IPS DF 4.7 (cell line): Measurements from ENCODE around the gene LRRC8B.
"Not testable (repeated sequence)": the region's sequence is repeated elsewhere in the genome, so short reads cannot be mapped to it uniquely, and the experiment has no call there.

ENCODE experiments used
- DNase-seq: peaks from one replicate; pipeline ENCODE4 v3.0.0-alpha.2; 2013; ENCODE audit warnings: low spot score; ENCODE audit errors: extremely low read depth

The LRRC8B gene

DNA sequence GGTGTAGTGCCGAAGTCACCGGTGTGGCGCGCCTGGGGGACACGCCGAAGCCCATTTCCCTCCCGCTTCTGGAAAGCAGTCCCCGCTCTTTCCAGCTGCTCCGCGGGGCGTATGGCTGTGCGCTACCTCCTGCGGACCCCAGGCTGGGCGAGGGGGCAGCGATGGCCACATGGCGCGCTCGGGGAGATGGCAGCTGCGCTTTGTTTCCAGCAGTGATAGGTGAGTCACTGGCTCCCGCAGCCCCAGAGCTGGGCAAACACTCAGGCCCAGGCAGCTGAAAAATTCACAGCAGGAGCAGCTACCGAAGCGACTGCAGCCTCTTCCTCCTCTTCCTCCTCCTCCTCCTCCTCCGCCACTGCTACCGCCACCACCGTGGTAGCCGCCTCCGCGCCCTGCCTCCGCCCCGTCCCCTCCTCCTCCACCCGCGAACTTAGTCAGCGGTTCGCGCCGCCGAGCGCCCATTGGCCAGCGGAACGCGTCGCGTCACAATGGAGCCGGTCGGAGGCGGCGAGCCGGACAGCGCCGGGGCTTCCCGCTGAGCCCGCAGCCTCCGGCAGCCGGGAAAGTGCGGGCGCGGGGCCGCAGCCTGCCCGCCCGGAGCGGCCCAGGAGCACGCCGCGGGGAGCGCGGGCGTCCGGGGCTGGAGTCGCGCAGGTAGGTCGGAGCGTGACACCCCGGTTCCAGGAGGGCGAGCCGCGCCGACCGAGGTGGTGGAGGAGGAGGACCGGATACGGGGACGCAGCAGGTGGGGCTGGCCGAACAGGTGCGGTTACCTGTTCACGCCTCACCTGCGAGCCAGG lies at the start of gene LRRC8B:
TSS of gene LRRC8B (plus strand) at position 461 of the 800 bp plus-strand sequence. CDS start 57,822 bp downstream, outside the sequence.
- peak; percentile 53 for DNase-seq

DNA sequence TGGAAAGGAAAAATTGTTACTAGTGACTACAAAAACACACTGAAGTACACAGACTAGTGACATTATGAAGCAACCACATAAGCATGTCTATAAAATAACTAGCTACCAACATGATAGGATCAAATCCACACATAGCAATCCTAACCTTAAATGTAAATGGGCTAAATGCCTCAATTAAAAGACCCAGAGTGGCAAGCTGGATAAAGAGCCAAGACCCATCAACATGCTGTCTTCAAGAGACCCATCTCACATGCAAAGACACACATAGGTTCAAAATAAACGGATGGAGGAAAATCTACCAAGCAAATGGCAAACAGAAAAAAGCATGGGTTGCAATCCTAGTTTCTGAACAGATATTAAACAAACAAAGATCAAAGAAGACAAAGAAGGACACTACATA lies 49.4 kb upstream of the LRRC8B start:
- no peak for DNase-seq

DNA sequence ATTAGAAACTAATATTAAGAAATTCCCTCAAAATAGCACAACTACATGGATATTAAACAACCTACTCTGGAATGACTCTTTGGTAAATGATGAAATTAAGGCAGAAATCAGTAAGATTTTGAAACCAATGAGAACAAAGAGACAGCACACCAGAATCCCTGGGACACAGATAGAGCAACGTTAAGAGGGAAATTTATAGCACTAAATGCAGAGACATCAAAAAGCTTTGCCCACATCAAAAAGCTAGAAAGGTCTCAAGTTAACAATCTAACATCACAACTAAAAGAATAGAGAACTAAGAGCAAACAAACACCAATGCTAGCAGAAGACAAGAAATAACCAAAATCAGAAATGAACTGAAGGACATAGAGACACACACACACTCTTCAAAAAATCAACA lies 48.6 kb upstream of the LRRC8B start:
- DNase-seq, result no peak

DNA sequence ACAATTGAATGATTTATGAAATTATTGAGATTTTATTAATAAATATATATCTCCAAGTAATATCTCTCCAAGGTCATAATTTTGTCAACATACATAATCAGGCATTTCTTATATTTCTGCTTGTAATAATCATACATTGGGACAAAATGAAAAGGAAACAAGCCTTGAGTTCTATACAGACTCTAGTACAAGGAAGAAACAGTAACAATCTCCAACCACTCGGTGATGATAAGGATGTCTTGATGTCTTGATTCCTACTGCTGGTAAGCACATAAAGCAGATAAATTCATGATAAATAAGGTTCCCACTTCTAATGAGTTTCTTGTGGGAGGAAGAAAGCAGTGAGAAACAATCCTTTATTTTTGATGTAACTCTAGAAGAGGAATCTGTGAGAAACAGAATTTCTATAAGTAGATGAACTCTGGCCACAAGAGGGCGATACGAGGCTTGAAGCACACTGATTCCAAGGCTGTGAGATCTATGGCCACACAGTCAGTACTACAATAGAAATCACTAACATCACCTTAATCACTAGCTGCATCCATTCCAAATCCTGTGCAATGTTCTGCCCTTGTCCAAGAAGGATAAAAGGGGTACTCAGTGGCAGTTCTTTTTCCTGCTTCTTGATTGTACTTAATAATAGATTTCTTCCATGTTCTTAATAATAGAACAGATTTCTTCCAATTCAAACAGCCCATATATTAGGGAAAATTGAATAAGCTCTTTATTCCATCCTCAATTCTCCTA lies 41.4 kb upstream of the LRRC8B start:
- DNase-seq, result peak; percentile 49

DNA sequence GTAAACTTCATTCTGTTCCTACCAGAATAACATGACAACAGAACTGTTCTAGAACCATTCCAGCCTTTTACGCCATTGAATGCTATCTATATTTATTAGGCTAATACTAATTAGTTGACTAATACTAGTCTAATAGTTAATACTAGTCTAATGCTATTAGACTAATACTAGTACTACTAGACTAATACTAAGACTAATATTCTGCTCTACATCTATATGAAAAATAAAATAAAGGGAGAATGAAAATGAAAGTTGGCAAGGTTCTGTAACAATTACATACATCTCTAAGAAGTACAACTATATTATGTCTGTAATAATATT lies 40.9 kb upstream of the LRRC8B start:
- no peak for DNase-seq

DNA sequence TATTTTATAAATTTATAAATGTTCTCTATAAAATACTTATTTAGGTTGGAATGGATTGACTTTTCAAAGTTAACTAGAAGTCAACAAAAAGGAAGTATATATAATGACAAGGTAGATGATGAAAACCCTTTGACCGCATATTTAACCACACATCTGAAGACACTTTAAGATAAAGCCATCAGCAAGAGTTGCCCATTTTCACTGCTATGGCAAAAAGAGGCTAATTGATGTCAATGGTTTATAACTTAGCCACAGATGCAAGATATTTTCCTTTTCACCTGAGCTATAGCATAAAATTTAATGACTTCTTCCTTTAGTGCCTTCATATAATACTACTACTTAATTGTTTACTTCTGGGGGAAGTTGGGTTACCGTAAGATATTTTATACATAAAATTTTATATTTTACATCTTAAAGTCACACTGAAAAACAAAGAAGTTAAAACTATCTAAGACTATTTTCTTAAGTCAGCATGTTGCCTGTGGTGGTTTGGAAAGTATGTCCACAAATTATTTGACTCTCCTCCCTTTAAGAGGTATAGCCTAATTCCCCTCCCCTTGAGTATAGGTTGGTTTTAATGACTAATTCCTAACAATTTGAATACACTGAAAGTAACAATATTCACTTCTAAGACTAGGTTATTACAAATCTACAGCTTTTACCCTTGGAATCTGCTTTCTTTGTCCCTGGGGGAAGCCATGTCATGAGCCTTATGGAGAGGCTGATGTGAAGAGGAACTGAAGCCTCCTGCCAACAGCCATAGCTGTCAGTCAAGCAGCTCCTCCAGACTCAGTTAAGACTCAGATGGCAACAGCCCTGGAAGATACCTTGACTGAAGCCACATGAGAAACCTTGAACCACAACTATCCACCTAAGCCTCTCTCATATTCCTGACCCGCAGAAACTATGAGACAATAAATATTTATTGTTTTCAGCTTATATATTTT lies 40.3 kb upstream of the LRRC8B start:
- no peak for DNase-seq

DNA sequence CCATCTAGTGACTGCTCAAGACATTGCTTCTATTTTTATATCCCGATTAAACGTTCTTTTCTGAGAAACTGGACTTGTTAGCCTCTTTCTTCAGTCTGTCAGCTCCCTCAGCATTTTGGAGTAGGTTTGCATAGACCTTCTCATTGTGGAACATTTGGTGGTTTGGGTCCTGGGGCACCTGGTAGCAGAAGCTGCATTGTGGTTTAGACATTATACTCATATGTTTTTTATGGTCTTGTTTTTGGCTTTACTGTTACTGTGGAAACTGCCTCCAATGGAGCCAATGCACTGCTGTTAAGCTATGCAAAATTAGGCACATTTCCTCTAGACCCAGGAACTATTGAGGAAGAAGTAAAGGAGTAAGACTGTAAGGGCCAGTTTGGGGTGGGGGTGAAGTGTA lies 36.7 kb upstream of the LRRC8B start:
- DNase-seq, result no peak

DNA sequence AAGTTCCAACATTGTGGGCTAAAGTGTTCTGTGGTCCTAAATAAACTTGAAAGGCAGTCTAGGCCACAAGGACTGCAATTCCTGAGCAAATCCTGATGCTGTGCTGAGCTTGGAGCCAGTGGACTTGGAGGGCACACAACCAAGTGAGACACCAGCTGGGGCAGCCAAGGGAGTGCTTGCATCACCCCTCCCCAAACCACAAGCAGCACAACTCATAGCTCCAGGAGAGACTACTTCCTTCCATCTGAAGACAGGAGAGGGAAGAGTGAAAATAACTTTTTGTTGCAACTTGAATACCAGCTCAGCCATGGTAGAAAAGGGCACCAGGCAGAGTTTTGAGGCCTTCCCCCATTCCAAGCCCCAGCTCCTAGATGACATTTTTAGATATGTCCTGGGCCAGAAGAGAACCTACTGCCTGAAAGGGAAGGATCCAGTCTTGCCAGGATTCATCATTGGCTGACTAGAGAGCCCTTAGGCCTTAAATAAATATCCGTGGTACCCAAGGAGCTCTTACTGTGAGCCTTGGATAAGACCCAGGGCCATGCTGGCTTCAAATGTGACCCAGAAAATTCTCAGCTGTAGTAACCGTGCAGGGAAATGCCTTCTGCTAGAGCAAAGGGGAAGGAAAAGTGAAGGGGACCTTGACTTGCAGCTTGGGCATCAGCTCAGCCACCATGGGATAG lies 35.4 kb upstream of the LRRC8B start:
- no peak for DNase-seq

DNA sequence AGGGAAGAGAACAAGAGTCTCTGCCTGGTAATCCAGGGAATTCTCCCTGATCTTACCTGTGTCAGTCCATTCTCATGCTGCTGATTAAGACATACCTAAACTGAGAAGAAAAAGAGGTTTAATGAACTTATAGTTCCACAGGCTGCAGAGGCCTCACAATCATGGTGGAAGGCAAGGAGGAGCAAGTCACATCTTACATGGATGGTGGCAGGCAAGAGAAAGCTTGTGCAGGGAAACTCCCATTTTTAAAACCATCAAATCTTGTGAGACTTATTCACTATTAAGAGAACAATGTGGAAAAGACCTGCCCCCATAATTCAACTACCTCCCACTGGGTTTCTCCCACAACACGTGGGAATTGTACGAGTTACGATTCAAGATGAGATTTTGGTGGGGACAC lies 34.2 kb upstream of the LRRC8B start:
- DNase-seq, result no peak

DNA sequence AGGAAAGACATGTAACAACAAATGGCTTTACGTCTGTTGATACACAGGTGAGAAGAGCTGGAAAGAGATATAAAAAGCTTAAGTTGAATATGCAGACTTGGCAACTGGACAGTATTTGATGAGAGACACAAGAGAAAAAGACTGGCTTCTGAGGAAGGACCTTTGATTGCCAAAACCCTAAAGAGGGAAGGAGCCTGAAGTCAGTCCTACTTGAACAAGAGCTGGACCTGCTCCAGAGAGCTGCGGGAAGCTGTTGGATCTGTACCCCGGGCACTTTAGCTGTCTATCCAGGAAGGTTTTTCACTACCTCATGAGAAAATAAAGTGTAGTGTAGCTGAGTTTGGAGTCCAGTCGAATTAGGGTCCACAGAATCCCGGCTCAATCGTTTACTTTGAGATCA lies 25.3 kb upstream of the LRRC8B start:
- DNase-seq, result no peak

DNA sequence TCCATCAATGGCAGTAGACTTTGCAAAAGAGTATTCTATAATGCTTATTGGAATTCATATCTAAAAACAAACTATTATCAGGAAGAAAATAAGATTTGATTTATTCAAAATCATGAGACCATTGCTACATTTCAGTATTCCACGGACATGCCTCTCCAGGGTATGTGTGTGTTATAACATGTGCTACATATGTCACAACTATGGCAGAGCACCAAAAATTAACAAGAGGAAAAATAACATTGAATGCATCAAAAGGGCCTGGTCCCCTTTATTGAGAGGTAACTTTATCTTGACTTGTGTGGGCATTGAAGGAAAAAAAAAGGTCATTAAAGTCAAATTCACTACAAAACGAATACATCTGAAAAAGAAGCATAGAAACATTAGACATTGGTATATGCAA lies 22.6 kb upstream of the LRRC8B start:
- no peak for DNase-seq

DNA sequence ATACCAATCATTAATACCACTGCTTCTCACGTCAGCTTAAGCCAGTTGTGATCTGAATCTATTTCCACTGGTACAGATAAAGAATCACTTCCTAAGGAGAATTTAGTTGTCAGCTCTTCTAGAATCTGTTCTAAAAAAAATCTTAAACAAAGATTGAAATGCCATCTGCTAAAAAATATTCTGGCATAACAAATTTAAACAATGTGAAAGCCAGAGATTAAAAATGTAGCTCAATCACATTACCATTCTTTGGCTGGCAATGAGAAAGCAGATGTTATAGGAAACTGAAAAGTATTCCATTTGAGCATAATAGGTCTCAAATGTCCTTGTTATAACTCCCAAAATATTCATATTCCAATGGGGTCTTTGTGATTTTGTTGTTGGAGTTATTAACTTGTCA lies 21.7 kb upstream of the LRRC8B start:
- no peak for DNase-seq

DNA sequence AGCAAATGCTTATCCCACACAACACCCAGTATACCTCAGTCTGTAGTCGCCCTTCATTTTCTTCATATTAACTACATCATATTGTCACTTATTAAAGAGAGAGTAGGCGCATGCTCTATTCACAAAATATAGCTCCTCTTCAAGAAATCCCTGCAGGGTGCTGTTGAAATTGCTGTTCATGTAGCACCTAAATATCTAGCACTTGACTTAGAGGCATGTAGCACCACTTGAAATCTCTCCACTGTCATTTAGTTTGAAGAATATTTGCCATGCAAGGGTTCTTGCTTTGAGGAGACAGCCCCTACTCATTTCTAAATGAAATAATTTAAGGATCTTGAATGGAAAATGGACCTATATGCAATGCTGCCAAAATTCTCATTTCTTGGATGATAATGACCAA lies 20.9 kb upstream of the LRRC8B start:
- no peak for DNase-seq

DNA sequence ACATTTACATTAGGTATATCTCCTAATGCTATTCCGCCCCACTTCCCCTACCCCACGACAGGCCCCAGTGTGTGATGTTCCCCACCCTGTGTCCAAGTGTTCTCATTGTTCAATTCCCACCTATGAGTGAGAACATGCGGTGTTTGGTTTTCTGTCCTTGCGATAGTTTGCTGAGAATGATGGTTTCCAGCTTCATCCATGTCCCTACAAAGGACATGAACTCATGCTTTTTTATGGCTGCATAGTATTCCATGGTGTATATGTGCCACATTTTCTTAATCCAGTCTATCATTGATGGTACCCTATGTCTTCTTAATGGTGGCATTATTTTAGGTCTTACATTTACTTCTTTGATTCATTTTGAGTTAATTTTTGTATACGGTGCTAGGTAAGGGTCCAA lies 14.6 kb upstream of the LRRC8B start:
- DNase-seq, result not testable (repeated sequence)

DNA sequence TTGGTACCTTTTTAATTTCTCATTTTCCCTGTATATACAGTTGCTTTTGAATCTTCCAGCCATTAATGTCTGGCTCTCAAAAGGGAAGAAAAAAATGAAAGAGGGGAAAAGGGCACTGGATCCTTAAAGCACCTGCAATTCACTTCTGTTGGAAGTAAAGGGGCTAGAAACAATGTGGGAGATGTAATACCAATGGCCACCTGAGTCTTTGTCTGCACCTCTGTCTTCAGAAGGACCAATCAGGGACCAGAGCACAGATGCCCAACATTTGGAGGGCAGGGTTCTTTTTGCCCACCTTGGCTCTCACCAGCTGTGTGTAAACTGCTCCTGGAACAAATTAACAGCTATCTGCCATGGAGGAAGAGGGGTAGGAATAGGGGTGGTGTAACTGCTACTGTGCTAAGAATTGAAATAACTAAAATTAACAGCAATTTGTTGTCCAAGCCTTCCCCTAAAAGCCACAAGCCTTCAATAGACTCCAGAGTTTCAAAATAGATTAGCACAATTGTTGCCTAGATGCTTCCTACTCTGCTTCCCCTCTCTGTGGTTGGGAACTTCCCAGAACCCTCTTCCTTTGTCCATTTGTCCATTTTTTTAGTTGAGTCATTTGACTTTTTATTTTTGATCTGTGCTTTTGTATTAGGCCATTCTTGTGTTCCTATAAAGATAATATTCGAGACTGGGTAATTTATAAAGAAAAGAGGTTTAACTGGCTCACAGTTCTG lies 11.5 kb upstream of the LRRC8B start:
- no peak for DNase-seq

DNA sequence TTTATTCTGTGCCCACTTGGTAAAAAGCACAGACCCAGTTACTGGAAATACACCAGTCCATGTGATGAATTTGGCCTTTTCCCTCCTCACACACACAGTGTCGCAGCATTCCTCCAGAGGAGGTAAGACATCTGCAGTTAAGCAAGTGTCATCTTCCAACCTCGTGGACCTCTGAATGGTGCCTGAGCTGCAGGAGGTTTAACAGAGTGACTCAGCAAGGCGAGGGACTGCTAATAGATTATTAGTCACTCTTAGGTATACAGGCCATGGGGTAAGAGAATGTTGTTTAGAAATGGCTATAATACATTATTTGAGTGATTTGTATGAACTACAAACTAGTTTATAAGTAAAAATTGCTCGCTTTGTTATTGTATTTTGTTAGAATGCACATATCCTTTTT lies 8.6 kb upstream of the LRRC8B start:
- DNase-seq, result no peak

DNA sequence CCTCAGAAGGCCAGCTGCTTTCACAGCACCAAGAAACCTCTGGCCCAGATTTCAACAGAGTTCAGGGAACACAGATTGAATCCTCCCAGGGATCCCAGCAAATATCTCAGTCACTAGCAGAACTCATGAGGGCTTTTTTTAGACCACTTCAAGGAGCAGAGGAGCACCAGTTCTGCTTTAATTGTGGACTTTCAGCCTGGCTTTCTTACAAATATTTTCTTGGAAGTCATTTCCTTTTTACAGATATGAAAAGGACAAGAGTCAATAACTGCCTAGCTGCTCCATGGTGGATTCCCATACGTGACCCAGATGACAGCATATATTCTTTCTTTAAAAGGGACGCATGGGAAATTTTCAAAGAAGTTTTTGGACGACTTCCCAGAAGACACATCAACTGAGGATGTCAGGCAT lies 6.4 kb upstream of the LRRC8B start:
- no peak for DNase-seq

DNA sequence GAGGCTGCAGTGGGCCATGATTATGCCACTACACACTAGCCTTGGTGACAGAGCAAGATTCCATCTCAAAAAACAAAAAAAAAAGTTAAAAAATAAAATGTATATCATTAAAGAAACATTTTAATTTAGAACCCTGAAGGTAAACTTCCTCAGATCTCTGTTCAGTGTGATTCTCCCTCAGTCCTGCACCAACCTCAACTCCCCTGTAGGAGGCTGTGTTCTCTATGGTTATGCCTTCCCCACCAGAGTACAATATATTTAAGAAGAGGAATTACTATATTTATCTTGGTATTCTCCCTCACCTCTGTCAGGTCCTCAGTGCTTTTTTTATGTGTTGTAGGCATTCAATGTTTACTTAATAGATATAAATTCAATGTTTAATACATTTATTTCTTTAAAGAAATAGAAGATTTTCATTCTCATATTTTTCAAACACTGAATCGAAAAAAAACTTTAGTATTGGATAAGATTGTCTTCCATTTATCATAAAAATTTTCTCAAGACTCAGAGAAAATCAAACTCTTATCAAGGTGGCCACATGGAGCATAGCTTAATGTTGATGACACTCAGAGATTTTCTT lies 4.8 kb upstream of the LRRC8B start:
- no peak for DNase-seq

DNA sequence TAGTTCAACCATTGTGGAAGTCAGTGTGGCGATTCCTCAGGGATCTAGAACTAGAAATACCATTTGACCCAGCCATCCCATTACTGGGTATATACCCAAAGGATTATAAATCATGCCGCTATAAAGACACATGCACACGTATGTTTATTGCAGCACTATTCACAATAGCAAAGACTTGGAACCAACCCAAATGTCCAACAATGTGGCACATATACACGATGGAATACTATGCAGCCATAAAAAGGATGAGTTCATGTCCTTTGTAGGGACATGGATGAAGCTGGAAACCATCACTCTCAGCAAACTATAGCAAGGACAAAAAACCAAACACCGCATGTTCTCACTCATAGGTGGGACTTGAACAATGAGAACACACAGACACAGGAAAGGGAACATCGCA lies 2.7 kb upstream of the LRRC8B start:
- DNase-seq, result not testable (repeated sequence)
